SU-DHL-6 (cell line): Measurements from ENCODE around the gene RBM6.
"Not testable (repeated sequence)": the region's sequence is repeated elsewhere in the genome, so short reads cannot be mapped to it uniquely, and the experiment has no call there.

Experiments used
- H2AFZ ChIP-seq: fragments of 200-600 bp; sonication (generic); 2 replicates; pipeline ENCODE4 v1.6.1; 2014; ENCODE audit warnings: low read depth, mild to moderate bottlenecking, moderate library complexity, mixed read lengths, antibody characterized with exemption, low read length; ENCODE audit not compliant: severe bottlenecking
- H3F3A ChIP-seq: fragments of 200-600 bp; shearing (Covaris generic); 2 replicates; pipeline ENCODE4 v1.6.0; 2016; ENCODE audit warnings: antibody characterized with exemption, mild to moderate bottlenecking; ENCODE audit not compliant: insufficient read depth
- H3K27ac ChIP-seq: fragments of 200-600 bp; sonication (generic); 2 replicates; pipeline ENCODE4 v1.5.1; 2016; ENCODE audit warnings: low read depth, mild to moderate bottlenecking, low read length, moderate library complexity, mixed read lengths
- H3K27me3 ChIP-seq: fragments of 200-600 bp; sonication (generic), shearing (Covaris generic); 2 replicates; pipeline ENCODE4 v1.6.0; 2014; ENCODE audit warnings: mild to moderate bottlenecking, low read length
- H3K36me3 ChIP-seq: fragments of 200-600 bp; sonication (generic); 2 replicates; pipeline ENCODE4 v1.6.1; 2014; ENCODE audit warnings: mild to moderate bottlenecking, low read length, mixed read lengths
- H3K4me2 ChIP-seq: fragments of 300-600, 200-600 bp; shearing (Covaris generic), sonication (generic); 2 replicates; pipeline ENCODE4 v1.6.0; 2014; ENCODE audit warnings: low read length, low read depth, mild to moderate bottlenecking; ENCODE audit not compliant: poor library complexity, severe bottlenecking
- H3K4me3 ChIP-seq: fragments of 200-600 bp; sonication (generic); 2 replicates; pipeline ENCODE4 v1.5.1; 2014; ENCODE audit warnings: antibody characterized with exemption, low read length, mild to moderate bottlenecking, mixed read lengths; ENCODE audit not compliant: insufficient read depth, poor library complexity, severe bottlenecking
- H3K79me2 ChIP-seq: fragments of 200-600 bp; sonication (generic); 2 replicates; pipeline ENCODE4 v1.6.1; 2014; ENCODE audit warnings: mild to moderate bottlenecking, low read length, moderate library complexity; ENCODE audit not compliant: insufficient read depth
- H3K9ac ChIP-seq: fragments of 200-600 bp; sonication (generic); 2 replicates; pipeline ENCODE4 v1.7.0; 2014; ENCODE audit warnings: mild to moderate bottlenecking, low read length
- H3K9me2 ChIP-seq: fragments of 200-600 bp; sonication (generic); replicated peaks from 2 replicates; pipeline ENCODE4 v1.6.1; 2014; ENCODE audit warnings: low read length; ENCODE audit not compliant: insufficient read depth
- H3K9me3 ChIP-seq: fragments of 200-600 bp; sonication (generic); 2 replicates; pipeline ENCODE4 v1.6.1; 2014; ENCODE audit warnings: low read length, mixed read lengths; ENCODE audit not compliant: insufficient read depth
- H4K20me1 ChIP-seq: fragments of 200-600 bp; sonication (generic); 2 replicates; pipeline ENCODE4 v1.6.1; 2014; ENCODE audit warnings: low read depth, mild to moderate bottlenecking, antibody characterized with exemption, low read length, moderate library complexity, mixed read lengths
- EZH2phosphoT487 ChIP-seq: fragments of 200-600 bp; sonication (generic), shearing (Covaris generic); conservative IDR thresholded peaks from 2 replicates; pipeline ENCODE4 v1.6.1; 2018; ENCODE audit warnings: mild to moderate bottlenecking, antibody characterized with exemption, low read length, moderate library complexity, mixed read lengths
- TF ChIP-seq, protein P1 (sequence below): fragments of 200-600 bp; sonication (generic); IDR thresholded peaks from one replicate; pipeline ENCODE4 v1.5.1; 2017; ENCODE audit warnings: antibody characterized with exemption, mild to moderate bottlenecking, low read length, moderate library complexity; ENCODE audit not compliant: insufficient read depth, poor library complexity, severe bottlenecking

Gene RBM6

GRCh38 chr3:49901366-49902339, 38.3 kb upstream of the RBM6 start:
- Histone ChIP-seq H4K20me1 (no peaks in the 10 kb centered on the region), H3K79me2 (no peaks in the 10 kb centered on the region), H3K9ac (no peak overlapping the region), H3K4me3 (no peak overlapping the region), H2AFZ (no peak overlapping the region), H3K4me2 (no peak overlapping the region), H3K9me3 (no peaks in the 10 kb centered on the region), H3K27ac (no peak overlapping the region), H3K36me3 (no peaks in the 10 kb centered on the region), H3K27me3 (no peaks in the 10 kb centered on the region), H3F3A (no peaks in the 10 kb centered on the region), H3K9me2 (no peaks in the 10 kb centered on the region)
- TF ChIP-seq, protein P1, sequence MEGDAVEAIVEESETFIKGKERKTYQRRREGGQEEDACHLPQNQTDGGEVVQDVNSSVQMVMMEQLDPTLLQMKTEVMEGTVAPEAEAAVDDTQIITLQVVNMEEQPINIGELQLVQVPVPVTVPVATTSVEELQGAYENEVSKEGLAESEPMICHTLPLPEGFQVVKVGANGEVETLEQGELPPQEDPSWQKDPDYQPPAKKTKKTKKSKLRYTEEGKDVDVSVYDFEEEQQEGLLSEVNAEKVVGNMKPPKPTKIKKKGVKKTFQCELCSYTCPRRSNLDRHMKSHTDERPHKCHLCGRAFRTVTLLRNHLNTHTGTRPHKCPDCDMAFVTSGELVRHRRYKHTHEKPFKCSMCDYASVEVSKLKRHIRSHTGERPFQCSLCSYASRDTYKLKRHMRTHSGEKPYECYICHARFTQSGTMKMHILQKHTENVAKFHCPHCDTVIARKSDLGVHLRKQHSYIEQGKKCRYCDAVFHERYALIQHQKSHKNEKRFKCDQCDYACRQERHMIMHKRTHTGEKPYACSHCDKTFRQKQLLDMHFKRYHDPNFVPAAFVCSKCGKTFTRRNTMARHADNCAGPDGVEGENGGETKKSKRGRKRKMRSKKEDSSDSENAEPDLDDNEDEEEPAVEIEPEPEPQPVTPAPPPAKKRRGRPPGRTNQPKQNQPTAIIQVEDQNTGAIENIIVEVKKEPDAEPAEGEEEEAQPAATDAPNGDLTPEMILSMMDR: no peak
- TF ChIP-seq EZH2phosphoT487: no peak

DNA sequence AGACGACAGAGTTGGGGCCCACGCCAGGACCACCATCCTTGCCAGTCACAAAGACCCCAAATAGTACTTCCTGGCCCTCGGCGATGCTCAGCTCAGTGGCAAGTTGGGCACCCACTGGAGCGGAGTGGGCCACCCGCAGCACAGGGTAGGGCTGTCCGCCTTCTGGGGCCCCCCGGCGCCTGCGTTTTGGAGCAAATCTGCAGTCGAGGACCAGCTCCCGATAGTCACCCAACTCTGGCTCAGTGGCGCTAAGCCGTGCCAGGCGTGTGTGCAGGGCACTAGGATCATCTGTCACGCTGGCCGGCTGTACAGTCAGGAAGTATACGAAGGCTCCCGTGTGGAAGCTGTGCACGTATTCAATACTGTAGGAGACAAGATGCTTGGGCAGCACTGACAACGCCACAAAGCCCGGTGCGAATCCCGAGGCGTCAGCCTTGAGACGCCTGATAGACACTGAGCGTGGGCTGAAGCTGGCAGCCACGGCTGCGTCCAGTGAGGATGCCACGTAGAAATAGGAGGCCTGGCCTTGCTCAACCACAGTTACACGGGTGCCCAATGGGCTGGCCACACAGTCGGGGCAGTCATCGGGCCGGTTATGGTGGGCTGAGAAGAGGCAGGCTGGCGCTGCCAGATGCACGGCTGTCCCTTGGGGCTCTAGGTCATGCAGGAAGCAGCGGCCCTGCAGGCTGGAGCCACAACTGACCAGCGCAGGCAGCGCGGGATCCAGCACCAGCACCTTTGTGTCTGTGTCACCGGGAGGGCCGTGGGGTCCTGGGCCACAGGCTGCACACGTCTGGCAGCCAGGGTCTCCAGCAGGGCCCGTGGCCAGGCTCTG, 37.2 kb upstream of the RBM6 start:
- H3K27me3 ChIP-seq: no peaks in the 10 kb centered on the region
- TF ChIP-seq, protein P1: no peak
- no peak for TF ChIP-seq EZH2phosphoT487
- no peaks in the 10 kb centered on the region for H3K79me2 ChIP-seq
- no peaks in the 10 kb centered on the region for H3K9me2 ChIP-seq
- H3K9ac ChIP-seq: no peak overlapping the region
- no peak overlapping the region for H3K4me3 ChIP-seq
- H3K27ac ChIP-seq: no peak overlapping the region
- no peak overlapping the region for H2AFZ ChIP-seq
- H3K36me3 ChIP-seq: no peaks in the 10 kb centered on the region
- no peak overlapping the region for H3K4me2 ChIP-seq
- H3K9me3 ChIP-seq: no peaks in the 10 kb centered on the region
- H3F3A ChIP-seq: no peaks in the 10 kb centered on the region
- H4K20me1 ChIP-seq: no peaks in the 10 kb centered on the region

GRCh38 chr3:49903451-49904424, 36.2 kb upstream of the RBM6 start, which contains the start of gene MST1R:
Gene MST1R, minus strand, starts transcription at chr3:49903873. Its CDS starts 264 bp downstream, at chr3:49903609.
- H4K20me1 ChIP-seq: no peaks in the 10 kb centered on the region
- H3K9ac ChIP-seq: peak within 1 kb of the TSS; percentile 62
- H3K79me2 ChIP-seq: no peaks in the 10 kb centered on the region
- H3K9me3 ChIP-seq: no peaks in the 10 kb centered on the region
- peak within 1 kb of the TSS; percentile 70 for H3K4me2 ChIP-seq
- H2AFZ ChIP-seq: peak within 1 kb of the TSS; percentile 61
- TF ChIP-seq EZH2phosphoT487: no peak
- TF ChIP-seq, protein P1: no peak
- H3K27ac ChIP-seq: peak within 1 kb of the TSS; percentile 13; the same call in 1 of the 2 replicates
- peak within 1 kb of the TSS; percentile 50 for H3K4me3 ChIP-seq
- no peaks in the 10 kb centered on the region for H3K9me2 ChIP-seq
- H3K36me3 ChIP-seq: no peaks in the 10 kb centered on the region
- H3F3A ChIP-seq: no peaks in the 10 kb centered on the region
- H3K27me3 ChIP-seq: no peaks in the 10 kb centered on the region

- not testable (repeated sequence) for H3K4me3 ChIP-seq, H3K9me3 ChIP-seq, H2AFZ ChIP-seq, H3K27me3 ChIP-seq, H3K9me2 ChIP-seq, H3K27ac ChIP-seq, H3F3A ChIP-seq, H3K36me3 ChIP-seq, H3K79me2 ChIP-seq, H4K20me1 ChIP-seq
- peak overlapping the region; percentile 70 for H3K4me2 ChIP-seq
- peak overlapping the region; percentile 62 for H3K9ac ChIP-seq
Observed at GRCh38 chr3:49904448-49904847, 35.5 kb upstream of the RBM6 start.
